Ishikawa (cell line): ENCODE results near the gene CFC1B.
"Not testable (repeated sequence)": the region's sequence is repeated elsewhere in the genome, so short reads cannot be mapped to it uniquely, and the experiment has no call there.

Experiments used
- EP300 ChIP-seq: IDR thresholded peaks from 2 replicates; pipeline ENCODE4 v1.6.1; 2012; ENCODE audit warnings: borderline replicate concordance
- FOXM1 ChIP-seq: IDR thresholded peaks from 2 replicates; pipeline ENCODE4 v1.6.1; 2012; ENCODE audit warnings: low read depth, borderline replicate concordance
- TAF1 ChIP-seq: IDR thresholded peaks from 2 replicates; pipeline ENCODE4 v1.6.1; 2012; ENCODE audit warnings: low read depth, mild to moderate bottlenecking
- TCF12 ChIP-seq: IDR thresholded peaks from 2 replicates; pipeline ENCODE4 v1.6.1; 2012; ENCODE audit warnings: low read depth
- YY1 ChIP-seq: IDR thresholded peaks from 2 replicates; pipeline ENCODE4 v1.6.1; 2012; ENCODE audit warnings: low read depth
- ZBTB7A ChIP-seq: IDR thresholded peaks from 2 replicates; pipeline ENCODE4 v1.6.1; 2012; ENCODE audit warnings: low read depth

Gene CFC1B

DNA sequence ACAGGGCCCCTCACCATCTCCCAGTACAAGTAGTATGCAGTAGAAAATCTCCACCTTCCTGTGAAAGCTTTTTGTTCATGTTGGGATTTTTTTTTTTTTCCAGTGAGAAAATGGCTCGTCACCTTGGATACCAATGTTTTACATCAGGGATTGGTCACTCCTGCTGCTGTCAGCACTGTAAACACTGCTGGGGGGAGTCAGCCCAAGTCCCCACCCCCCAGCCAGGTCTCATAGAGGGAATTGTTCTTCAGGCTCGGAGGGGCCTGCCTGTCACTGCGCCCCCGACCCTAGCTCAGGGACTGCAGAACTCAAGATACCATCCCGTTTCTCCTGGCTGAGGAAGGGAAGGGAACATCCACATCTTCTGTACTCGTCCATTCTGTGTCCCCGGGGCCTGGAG is at the start of gene CFC1B:
Gene CFC1B (plus strand): TSS at position 231 of the 400 bp plus-strand sequence. CDS start 263 bp downstream, outside the sequence.
- not testable (repeated sequence) for TF ChIP-seq FOXM1, TAF1, EP300

DNA sequence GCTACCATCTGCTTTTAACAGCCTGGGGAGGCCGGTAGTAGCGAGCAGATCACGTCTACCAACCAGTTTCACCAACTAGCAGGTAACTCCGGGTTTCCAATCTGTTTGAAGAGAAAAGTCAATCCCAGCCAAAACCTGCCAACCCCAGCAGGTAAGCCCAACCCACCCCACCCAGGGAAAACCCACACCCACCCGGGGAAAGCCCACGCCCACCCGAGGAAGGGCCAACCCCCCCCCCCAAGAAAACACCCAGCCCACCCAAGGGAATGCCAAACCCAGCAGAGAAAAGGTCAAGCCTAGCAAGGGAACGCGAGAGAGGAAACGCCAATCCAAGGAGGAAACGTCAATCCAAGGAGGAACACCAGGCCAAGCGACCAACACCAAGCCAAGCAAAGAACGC is 11.8 kb upstream of the CFC1B start, which contains the start of gene POTEI:
Gene POTEI (minus strand): TSS at position 101 of the 400 bp plus-strand sequence. CDS start 93 bp downstream, at position 8.
- TF ChIP-seq TCF12, YY1, ZBTB7A: not testable (repeated sequence)
